Tibial artery (tissue), 4 donors: ENCODE results near the gene CDC42SE2.
"Not testable (repeated sequence)": the region's sequence is repeated elsewhere in the genome, so short reads cannot be mapped to it uniquely, and the experiment has no call there.

Experiments
- DNase-seq, 2 donors: peaks; one replicate each; pipeline ENCODE4 v3.0.0-alpha.2; 2019
- H3K27ac ChIP-seq, 2 donors: fragments of 200-600 bp; sonication (generic) in 1 of 2; 1 replicate in 1 of 2; 2 replicates in 1 of 2; pipeline ENCODE4 v1.5.1; 2018 to 2019; ENCODE audit warnings: mild to moderate bottlenecking in 1 of 2
- H3K27me3 ChIP-seq, 2 donors: fragments of 200-600 bp; sonication (generic) in 1 of 2; one replicate each; pipeline versions ENCODE4 v1.5.1 to v1.6.0; 2016 to 2019
- H3K36me3 ChIP-seq, 3 donors: fragments of 200-600 bp; sonication (generic) in 2 of 3; one replicate each; pipeline ENCODE4 v1.5.1; 2016 to 2019; ENCODE audit warnings: mild to moderate bottlenecking in 2 of 3
- H3K4me1 ChIP-seq, 4 donors: fragments of 200-600 bp; sonication (generic) in 2 of 4; 1 replicate in 3 of 4; 2 replicates in 1 of 4; pipeline ENCODE4 v1.5.1; 2016 to 2019
- H3K4me3 ChIP-seq, 2 donors: fragments of 200-600 bp; sonication (generic) in 1 of 2; 1 replicate in 1 of 2; 2 replicates in 1 of 2; pipeline ENCODE4 v1.5.1; 2018 to 2019; ENCODE audit warnings: mild to moderate bottlenecking in 2 of 2
- H3K9me3 ChIP-seq, 3 donors: fragments of 200-600 bp; sonication (generic) in 1 of 3; one replicate each; pipeline ENCODE4 v1.5.1; 2016 to 2019
- CTCF ChIP-seq, 2 experiments: fragments of 200-600 bp in 1 of 2; fragments of 450-650 bp in 1 of 2; IDR thresholded peaks; one replicate each; pipeline ENCODE4 v1.5.1; 2017 to 2019; ENCODE audit warnings: antibody characterized with exemption in 2 of 2, mild to moderate bottlenecking in 1 of 2, moderate library complexity in 1 of 2
- intact Hi-C: fragments of 100-400 bp; cut with DNase I; formaldehyde crosslinking; loops from one replicate; pipeline ENCODE4 v1.15.0; 2023; ENCODE audit warnings: low total_unique reads

Gene CDC42SE2

DNA sequence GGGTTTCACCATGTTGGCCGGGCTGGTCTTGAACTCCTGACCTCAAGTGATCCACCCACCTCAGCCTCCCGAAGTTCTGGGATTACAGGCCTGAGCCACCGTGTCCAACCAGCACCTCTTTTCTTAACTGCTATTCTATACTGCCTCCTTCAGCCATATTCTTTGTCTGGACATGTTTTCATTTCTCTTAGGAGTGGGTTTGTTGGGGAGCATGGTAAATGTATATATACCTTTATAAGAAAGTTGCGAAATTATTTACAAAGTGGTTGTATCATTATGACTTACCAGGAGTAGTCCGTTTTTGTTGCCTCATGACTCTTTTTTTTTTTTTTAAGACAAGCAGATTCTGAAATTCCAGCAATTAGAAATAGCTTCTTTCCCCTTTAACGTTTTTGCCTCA lies 38.7 kb downstream of the CDC42SE2 start:
- H3K36me3 ChIP-seq, result no peaks in the 10 kb centered on the region

GRCh38 chr5:131303537-131303936 lies 39.7 kb downstream of the CDC42SE2 start:
- Histone ChIP-seq H3K4me3 (no peak overlapping the region), H3K9me3 (no peaks in the 10 kb centered on the region), H3K27me3 (no peaks in the 10 kb centered on the region), H3K4me1 (peaks cover 0 to 12% (median 6%) of the 10 kb centered on the region in 4 donors), H3K36me3 (no peaks in the 10 kb centered on the region), H3K27ac (no peak overlapping the region)
- TF ChIP-seq CTCF (IDR thresholded peaks at IDR 0.05), result no peak
- intact Hi-C loops, result no loop called here
- no peak for DNase-seq

More for the DNA sequence above, 38.7 kb downstream of the CDC42SE2 start:
- Histone ChIP-seq H3K4me1 (peaks cover 0 to 12% (median 6%) of the 10 kb centered on the region in 4 donors), H3K4me3 (no peak overlapping the region), H3K27ac (no peak overlapping the region), H3K27me3 (no peaks in the 10 kb centered on the region), H3K9me3 (no peaks in the 10 kb centered on the region)
- intact Hi-C loops, result no loop called here
- DNase-seq, result no peak
- no peak for TF ChIP-seq CTCF (IDR thresholded peaks at IDR 0.05)

- no peak for TF ChIP-seq CTCF (IDR thresholded peaks at IDR 0.05)
- no peak overlapping the region for H3K4me3 ChIP-seq
- H3K27me3 ChIP-seq, result no peaks in the 10 kb centered on the region
Measured at GRCh38 chr5:131304414-131304813, 40.6 kb downstream of the CDC42SE2 start.

DNA sequence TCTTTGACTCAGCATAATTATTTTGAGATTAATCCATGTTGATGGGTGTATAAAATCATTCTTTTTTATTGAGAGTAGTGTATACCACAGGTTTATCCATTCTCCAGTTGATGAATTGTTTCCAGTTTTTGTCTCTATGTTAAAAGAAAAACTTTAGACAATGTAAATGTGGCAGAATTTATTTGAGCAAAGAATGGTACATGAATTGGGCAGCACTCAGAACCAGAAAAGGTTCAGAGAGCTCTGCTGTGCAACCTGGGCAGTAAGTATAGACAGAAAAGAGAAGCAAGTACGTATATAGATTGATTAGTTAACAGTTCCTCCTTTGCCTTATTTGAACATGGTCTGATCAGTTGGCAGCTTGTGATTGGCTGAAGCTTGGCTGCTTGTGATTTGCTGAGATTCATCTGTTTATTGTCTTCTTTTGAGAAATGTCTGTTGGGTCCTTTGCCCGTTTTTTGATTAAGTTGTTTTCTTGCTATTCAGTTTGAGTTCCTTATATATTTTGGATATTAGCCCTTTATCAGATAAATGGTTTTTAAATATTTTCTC lies 41.4 kb downstream of the CDC42SE2 start:
- H3K27ac ChIP-seq, result no peak overlapping the region
- TF ChIP-seq CTCF (IDR thresholded peaks at IDR 0.05), result no peak
- DNase-seq, result no peak
- peaks cover 0 to 12% (median 6%) of the 10 kb centered on the region in 4 donors for H3K4me1 ChIP-seq
- intact Hi-C loops, result no loop called here
- H3K36me3 ChIP-seq, result no peaks in the 10 kb centered on the region
- no peak overlapping the region for H3K4me3 ChIP-seq
- no peaks in the 10 kb centered on the region for H3K9me3 ChIP-seq
- H3K27me3 ChIP-seq, result no peaks in the 10 kb centered on the region

More at GRCh38 chr5:131304414-131304813, 40.6 kb downstream of the CDC42SE2 start:
- Histone ChIP-seq H3K9me3 (no peaks in the 10 kb centered on the region), H3K27ac (no peak overlapping the region), H3K4me1 (peaks cover 0 to 12% (median 6%) of the 10 kb centered on the region in 4 donors), H3K36me3 (no peaks in the 10 kb centered on the region)
- DNase-seq, result no peak
- intact Hi-C loops, result no loop called here

DNA sequence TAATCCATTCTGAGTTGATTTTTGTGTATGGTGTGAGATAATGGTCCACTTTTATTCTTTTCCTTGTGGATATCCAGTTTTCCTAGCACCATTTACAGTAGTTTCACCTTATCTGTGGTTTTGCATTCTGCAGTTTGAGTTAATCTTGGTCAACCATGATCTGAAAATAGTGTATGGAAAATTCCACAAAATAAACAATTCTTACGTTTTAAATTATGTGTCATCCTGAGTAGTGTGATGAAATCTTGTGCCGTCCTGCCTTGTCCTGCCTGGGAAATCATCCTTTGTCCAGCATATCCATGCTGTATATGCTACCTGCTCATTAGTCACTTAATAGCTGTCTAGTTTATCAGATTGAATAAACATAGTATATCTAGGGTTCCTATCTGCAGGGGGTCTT lies 42.1 kb downstream of the CDC42SE2 start:
- no peak overlapping the region for H3K4me3 ChIP-seq
- peaks cover 0 to 12% (median 6%) of the 10 kb centered on the region in 4 donors for H3K4me1 ChIP-seq
- no peak for DNase-seq
- TF ChIP-seq CTCF (IDR thresholded peaks at IDR 0.05), result no peak
- no peaks in the 10 kb centered on the region for H3K27me3 ChIP-seq
- no peaks in the 10 kb centered on the region for H3K36me3 ChIP-seq
- H3K9me3 ChIP-seq, result no peaks in the 10 kb centered on the region
- no peak overlapping the region for H3K27ac ChIP-seq
- intact Hi-C loops, result no loop called here

DNA sequence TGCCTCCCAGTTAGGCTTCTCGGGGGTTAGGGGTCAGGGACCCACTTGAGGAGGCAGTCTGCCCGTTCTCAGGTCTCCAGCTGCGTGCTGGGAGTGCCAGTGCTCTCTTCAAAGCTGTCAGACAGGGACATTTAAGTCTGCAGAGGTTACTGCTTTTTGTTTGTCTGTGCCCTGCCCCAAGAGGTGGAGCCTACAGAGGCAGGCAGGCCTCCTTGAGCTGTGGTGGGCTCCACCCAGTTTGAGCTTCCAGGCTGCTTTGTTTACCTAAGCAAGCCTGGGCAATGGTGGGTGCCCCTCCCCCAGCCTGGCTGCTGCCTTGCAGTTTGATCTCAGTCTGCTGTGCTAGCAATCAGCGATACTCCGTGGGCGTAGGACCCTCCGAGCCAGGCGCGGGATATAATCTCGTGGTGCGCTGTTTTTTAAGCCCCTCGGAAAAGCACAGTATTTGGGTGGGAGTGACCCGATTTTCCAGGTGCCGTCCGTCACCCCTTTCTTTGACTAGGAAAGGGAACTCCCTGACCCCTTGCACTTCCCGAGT lies 48.5 kb downstream of the CDC42SE2 start:
- H3K4me3 ChIP-seq, H3K36me3 ChIP-seq, H3K9me3 ChIP-seq, H3K27me3 ChIP-seq, H3K4me1 ChIP-seq, H3K27ac ChIP-seq, DNase-seq, intact Hi-C loops: not testable (repeated sequence)
